ENCODE data around the gene GUCY1B1. TPM values are rescaled to one million over a fixed set of nuclear protein-coding genes. Genes with fewer than 3 reads are reported as not detected.

The GUCY1B1 gene
- polyA plus RNA-seq, 1 donor (not counting 4 experiments of a cell fraction or from before 2014, with no cell fraction given): 0.05 TPM

DNA sequence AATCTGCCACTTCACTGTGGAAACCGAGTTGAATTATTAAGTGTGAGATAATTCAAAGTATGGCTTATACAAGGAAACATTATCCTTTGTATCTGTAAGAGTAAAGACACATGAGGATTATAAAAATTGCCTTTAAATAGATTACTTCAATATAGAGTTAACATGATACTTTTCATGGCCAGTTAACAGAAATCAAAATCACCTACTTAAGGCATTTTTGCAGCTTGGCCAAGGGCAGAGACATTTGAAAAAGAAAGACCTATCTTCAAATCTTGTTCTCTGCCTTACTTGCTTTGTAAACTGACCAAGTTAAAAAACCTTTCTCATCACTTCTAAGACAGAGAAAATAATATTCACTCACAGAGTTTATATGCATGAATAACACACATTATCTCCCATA is 44.9 kb upstream of the GUCY1B1 start:
- DNase-seq (ENCODE audit: low read depth, low spot score): no peak

DNA sequence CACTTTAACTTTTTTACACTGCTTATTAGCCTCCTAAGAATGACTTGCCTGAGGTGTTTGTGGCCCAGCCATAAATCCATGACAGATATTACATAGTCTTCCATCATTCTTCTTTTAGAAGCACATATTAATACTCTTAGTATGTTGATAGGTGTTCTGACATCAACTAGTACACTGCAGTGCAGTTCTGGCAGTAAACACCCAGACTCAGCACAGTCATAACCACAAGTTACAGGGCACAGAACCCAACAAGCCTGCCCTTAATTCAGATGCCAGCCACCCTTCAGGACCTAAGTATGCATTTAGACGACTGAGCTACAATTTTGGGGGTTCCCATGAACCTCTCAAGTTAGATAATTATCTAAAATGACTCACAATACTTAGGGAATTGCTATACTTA is 36.5 kb upstream of the GUCY1B1 start:
- H3K79me2 ChIP-seq (ENCODE audit: control insufficient read depth, insufficient read depth, low read length): no peaks in the 10 kb centered on the region
- H3K27ac ChIP-seq (ENCODE audit: control insufficient read depth, insufficient read depth, low read length): no peak overlapping the region
- dilution Hi-C loops (cut with MboI; ENCODE audit: extremely low pct_ligation_motif_present, low sequenced_read_pairs): no loop called here
- H3K4me3 ChIP-seq (ENCODE audit: control insufficient read depth in 2 of 3, extremely low read depth in 1 of 3, insufficient read depth in 2 of 3, low read depth in 1 of 3, low read length in 3 of 3): no peak overlapping the region
- FAIRE-seq (no peak), DNase-seq (ENCODE audit: low read depth, low spot score) (no peak)
- no peaks in the 10 kb centered on the region for H4K20me1 ChIP-seq (ENCODE audit: control insufficient read depth, extremely low read depth, insufficient read depth, low read length)
- H3K9me1 ChIP-seq (ENCODE audit: control insufficient read depth, extremely low read depth, insufficient read depth, low read length): no peaks in the 10 kb centered on the region
- no peak overlapping the region for H3K9ac ChIP-seq (ENCODE audit: control insufficient read depth, extremely low read depth, insufficient read depth, low read length)
- H2AFZ ChIP-seq (ENCODE audit: control insufficient read depth, low read length): no peak overlapping the region
- H3K4me1 ChIP-seq (ENCODE audit: control insufficient read depth, extremely low read depth, insufficient read depth, low read length): no peaks in the 10 kb centered on the region
- no peak overlapping the region for H3K4me2 ChIP-seq (ENCODE audit: control insufficient read depth, extremely low read depth, insufficient read depth, low read depth, low read length)
- no peaks in the 10 kb centered on the region for H3K9me3 ChIP-seq (ENCODE audit: control insufficient read depth, low read depth, low read length)
- no peaks in the 10 kb centered on the region for H3K36me3 ChIP-seq (ENCODE audit: control insufficient read depth in 2 of 2, extremely low read depth in 1 of 2, insufficient read depth in 2 of 2, low read length in 2 of 2)
- H3K27me3 ChIP-seq (ENCODE audit: control insufficient read depth, extremely low read depth, insufficient read depth, low read length): no peaks in the 10 kb centered on the region
- TF ChIP-seq EZH2 (IDR thresholded peaks at IDR 0.05; ENCODE audit: low read length): no peak
- TF ChIP-seq, protein P1, sequence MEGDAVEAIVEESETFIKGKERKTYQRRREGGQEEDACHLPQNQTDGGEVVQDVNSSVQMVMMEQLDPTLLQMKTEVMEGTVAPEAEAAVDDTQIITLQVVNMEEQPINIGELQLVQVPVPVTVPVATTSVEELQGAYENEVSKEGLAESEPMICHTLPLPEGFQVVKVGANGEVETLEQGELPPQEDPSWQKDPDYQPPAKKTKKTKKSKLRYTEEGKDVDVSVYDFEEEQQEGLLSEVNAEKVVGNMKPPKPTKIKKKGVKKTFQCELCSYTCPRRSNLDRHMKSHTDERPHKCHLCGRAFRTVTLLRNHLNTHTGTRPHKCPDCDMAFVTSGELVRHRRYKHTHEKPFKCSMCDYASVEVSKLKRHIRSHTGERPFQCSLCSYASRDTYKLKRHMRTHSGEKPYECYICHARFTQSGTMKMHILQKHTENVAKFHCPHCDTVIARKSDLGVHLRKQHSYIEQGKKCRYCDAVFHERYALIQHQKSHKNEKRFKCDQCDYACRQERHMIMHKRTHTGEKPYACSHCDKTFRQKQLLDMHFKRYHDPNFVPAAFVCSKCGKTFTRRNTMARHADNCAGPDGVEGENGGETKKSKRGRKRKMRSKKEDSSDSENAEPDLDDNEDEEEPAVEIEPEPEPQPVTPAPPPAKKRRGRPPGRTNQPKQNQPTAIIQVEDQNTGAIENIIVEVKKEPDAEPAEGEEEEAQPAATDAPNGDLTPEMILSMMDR (optimal IDR thresholded peaks at IDR 0.05 in 1 of 3, IDR thresholded peaks at IDR 0.05 in 1 of 3, conservative IDR thresholded peaks at IDR 0.05 in 1 of 3; ENCODE audit: extremely low read depth in 1 of 3, insufficient read depth in 2 of 3, low read length in 3 of 3): no peak

More for the DNA sequence above, 44.9 kb upstream of the GUCY1B1 start:
- no peaks in the 10 kb centered on the region for H3K9me1 ChIP-seq (ENCODE audit: control insufficient read depth, extremely low read depth, insufficient read depth, low read length)
- dilution Hi-C loops (cut with MboI; ENCODE audit: extremely low pct_ligation_motif_present, low sequenced_read_pairs): no loop called here
- no peak overlapping the region for H3K4me2 ChIP-seq (ENCODE audit: control insufficient read depth, extremely low read depth, insufficient read depth, low read depth, low read length)
- H3K9me3 ChIP-seq (ENCODE audit: control insufficient read depth, low read depth, low read length): no peaks in the 10 kb centered on the region
- no peaks in the 10 kb centered on the region for H4K20me1 ChIP-seq (ENCODE audit: control insufficient read depth, extremely low read depth, insufficient read depth, low read length)
- no peak overlapping the region for H3K27ac ChIP-seq (ENCODE audit: control insufficient read depth, insufficient read depth, low read length)
- no peaks in the 10 kb centered on the region for H3K79me2 ChIP-seq (ENCODE audit: control insufficient read depth, insufficient read depth, low read length)
- H2AFZ ChIP-seq (ENCODE audit: control insufficient read depth, low read length): no peak overlapping the region
- H3K27me3 ChIP-seq (ENCODE audit: control insufficient read depth, extremely low read depth, insufficient read depth, low read length): no peaks in the 10 kb centered on the region
- no peak overlapping the region for H3K4me3 ChIP-seq (ENCODE audit: control insufficient read depth in 2 of 3, extremely low read depth in 1 of 3, insufficient read depth in 2 of 3, low read depth in 1 of 3, low read length in 3 of 3)
- no peak for TF ChIP-seq EZH2 (IDR thresholded peaks at IDR 0.05; ENCODE audit: low read length)
- TF ChIP-seq, protein P1 (optimal IDR thresholded peaks at IDR 0.05 in 1 of 3, IDR thresholded peaks at IDR 0.05 in 1 of 3, conservative IDR thresholded peaks at IDR 0.05 in 1 of 3; ENCODE audit: extremely low read depth in 1 of 3, insufficient read depth in 2 of 3, low read length in 3 of 3): no peak
- H3K36me3 ChIP-seq (ENCODE audit: control insufficient read depth in 2 of 2, extremely low read depth in 1 of 2, insufficient read depth in 2 of 2, low read length in 2 of 2): no peaks in the 10 kb centered on the region
- H3K4me1 ChIP-seq (ENCODE audit: control insufficient read depth, extremely low read depth, insufficient read depth, low read length): no peaks in the 10 kb centered on the region
- no peak overlapping the region for H3K9ac ChIP-seq (ENCODE audit: control insufficient read depth, extremely low read depth, insufficient read depth, low read length)
- no peak for FAIRE-seq
